ENCODE data around the gene SAMD13. TPM values are rescaled to one million over a fixed set of nuclear protein-coding genes. Genes with fewer than 3 reads are reported as not detected.

Gene SAMD13
- total and polyA plus RNA-seq, 2 donors (not counting 1 experiment from before 2014, with no cell fraction given): 0.42 TPM; not detected in 1

DNA sequence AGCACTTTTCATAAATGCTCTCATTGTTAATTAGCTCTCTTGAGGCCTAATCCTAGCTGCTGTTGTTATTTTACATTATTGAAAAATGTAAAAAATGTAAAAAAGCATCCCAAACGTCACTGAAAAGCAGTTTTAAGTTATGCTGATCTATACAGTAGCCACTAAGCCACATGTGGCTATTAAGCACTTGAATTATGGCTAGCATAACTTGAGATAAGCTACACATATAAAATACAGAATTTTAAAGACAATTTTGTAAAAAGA lies 78.3 kb downstream of the SAMD13 start:
- Histone ChIP-seq H3K4me2 (replicated peaks; ENCODE audit: low read depth, low read length, poor library complexity, severe bottlenecking) (no peak overlapping the region), H3K9me3 (ENCODE audit: control extremely low read depth in 1 of 3, control insufficient read depth in 2 of 3, insufficient read depth in 1 of 3, low read length in 2 of 3) (no peaks in the 10 kb centered on the region), H3K4me1 (ENCODE audit: control insufficient read depth in 2 of 2, insufficient read depth in 2 of 2, low read length in 2 of 2) (no peaks in the 10 kb centered on the region), H3K79me2 (ENCODE audit: control insufficient read depth, insufficient read depth, low read length) (no peaks in the 10 kb centered on the region), H3K27ac (ENCODE audit: low read length in 2 of 2) (no peak overlapping the region), H2AFZ (ENCODE audit: insufficient read depth, low read depth, low read length, poor library complexity, severe bottlenecking) (no peak overlapping the region), H3K36me3 (replicated peaks in 1 of 2; ENCODE audit: control extremely low read depth in 1 of 2, control insufficient read depth in 1 of 2, extremely low read depth in 1 of 2, insufficient read depth in 2 of 2, low read length in 1 of 2) (no peaks in the 10 kb centered on the region), H3K4me3 (ENCODE audit: control extremely low read depth in 1 of 5, extremely low read depth in 1 of 5, insufficient read depth in 1 of 5, low read depth in 2 of 5, low read length in 4 of 5) (no peak overlapping the region), H3K27me3 (replicated peaks in 1 of 4; ENCODE audit: control extremely low read depth in 1 of 4, control insufficient read depth in 3 of 4, insufficient read depth in 4 of 4, low read length in 3 of 4) (no peaks in the 10 kb centered on the region), H3K9ac (ENCODE audit: low read length) (no peak overlapping the region), H4K20me1 (ENCODE audit: control insufficient read depth, insufficient read depth, low read length, poor library complexity, severe bottlenecking) (no peaks in the 10 kb centered on the region)
- ChIA-PET POLR2A (no interaction called here), CTCF (interaction anchor here (1.2 kb wide), 1 partner anchor 376 kb away, joined by 3 read pairs; no protein-coding TSS in a partner anchor)
- TF ChIP-seq, protein P1, sequence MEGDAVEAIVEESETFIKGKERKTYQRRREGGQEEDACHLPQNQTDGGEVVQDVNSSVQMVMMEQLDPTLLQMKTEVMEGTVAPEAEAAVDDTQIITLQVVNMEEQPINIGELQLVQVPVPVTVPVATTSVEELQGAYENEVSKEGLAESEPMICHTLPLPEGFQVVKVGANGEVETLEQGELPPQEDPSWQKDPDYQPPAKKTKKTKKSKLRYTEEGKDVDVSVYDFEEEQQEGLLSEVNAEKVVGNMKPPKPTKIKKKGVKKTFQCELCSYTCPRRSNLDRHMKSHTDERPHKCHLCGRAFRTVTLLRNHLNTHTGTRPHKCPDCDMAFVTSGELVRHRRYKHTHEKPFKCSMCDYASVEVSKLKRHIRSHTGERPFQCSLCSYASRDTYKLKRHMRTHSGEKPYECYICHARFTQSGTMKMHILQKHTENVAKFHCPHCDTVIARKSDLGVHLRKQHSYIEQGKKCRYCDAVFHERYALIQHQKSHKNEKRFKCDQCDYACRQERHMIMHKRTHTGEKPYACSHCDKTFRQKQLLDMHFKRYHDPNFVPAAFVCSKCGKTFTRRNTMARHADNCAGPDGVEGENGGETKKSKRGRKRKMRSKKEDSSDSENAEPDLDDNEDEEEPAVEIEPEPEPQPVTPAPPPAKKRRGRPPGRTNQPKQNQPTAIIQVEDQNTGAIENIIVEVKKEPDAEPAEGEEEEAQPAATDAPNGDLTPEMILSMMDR (IDR thresholded peaks at IDR 0.05): no peak
- no peak for TF ChIP-seq EZH2 (IDR thresholded peaks at IDR 0.05; ENCODE audit: borderline replicate concordance, insufficient read depth, low read depth, low read length, poor library complexity, severe bottlenecking)
- intact Hi-C loops (cut with micrococcal nuclease): no loop called here
- Mint-ChIP-seq H3K27ac (no peak overlapping the region), H3K4me3 (no peak overlapping the region), H3K9me3 (ENCODE audit: insufficient read depth) (no peaks in the 10 kb centered on the region), H3K4me1 (no peaks in the 10 kb centered on the region), H3K27me3 (peaks cover 4% of the 10 kb centered on the region)
- ATAC-seq (ENCODE audit: low read depth): no peak
- DNase-seq: no peak
- WGBS (ENCODE audit: insufficient coverage): no CpG with 5 or more reads among the region's 1 CpG

DNA sequence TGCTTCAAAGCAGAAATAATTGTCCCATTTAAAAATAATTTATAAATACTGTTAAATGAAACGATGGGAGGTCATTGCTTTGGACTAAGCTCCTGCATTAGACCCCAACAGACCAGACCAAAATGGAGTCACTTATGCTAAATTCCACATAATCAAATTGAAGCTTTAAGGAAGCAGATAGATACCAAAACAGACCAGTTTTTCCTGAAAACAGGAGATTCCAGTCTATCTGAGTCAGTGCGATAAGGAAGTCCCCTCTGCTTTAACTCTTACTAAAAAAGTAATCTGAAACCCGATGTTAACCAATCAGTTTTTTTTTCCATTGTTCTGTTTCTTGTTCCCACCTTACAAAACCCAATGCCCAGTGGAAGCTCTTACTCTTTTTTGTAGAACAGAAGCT lies 80.6 kb downstream of the SAMD13 start:
- no peak overlapping the region for H3K27ac ChIP-seq (ENCODE audit: low read length in 2 of 2)
- no peaks in the 10 kb centered on the region for H3K27me3 ChIP-seq (replicated peaks in 1 of 4; ENCODE audit: control extremely low read depth in 1 of 4, control insufficient read depth in 3 of 4, insufficient read depth in 4 of 4, low read length in 3 of 4)
- H3K9me3 ChIP-seq (ENCODE audit: control extremely low read depth in 1 of 3, control insufficient read depth in 2 of 3, insufficient read depth in 1 of 3, low read length in 2 of 3): no peaks in the 10 kb centered on the region
- Mint-ChIP-seq H3K9me3 (ENCODE audit: insufficient read depth) (no peaks in the 10 kb centered on the region), H3K27me3 (no peaks in the 10 kb centered on the region), H3K27ac (no peak overlapping the region), H3K4me1 (no peaks in the 10 kb centered on the region), H3K4me3 (no peak overlapping the region)
- no peaks in the 10 kb centered on the region for H3K4me1 ChIP-seq (ENCODE audit: control insufficient read depth in 2 of 2, insufficient read depth in 2 of 2, low read length in 2 of 2)
- intact Hi-C loops (cut with micrococcal nuclease): no loop called here
- H3K79me2 ChIP-seq (ENCODE audit: control insufficient read depth, insufficient read depth, low read length): no peaks in the 10 kb centered on the region
- TF ChIP-seq, protein P1 (IDR thresholded peaks at IDR 0.05): no peak
- no peak for TF ChIP-seq EZH2 (IDR thresholded peaks at IDR 0.05; ENCODE audit: borderline replicate concordance, insufficient read depth, low read depth, low read length, poor library complexity, severe bottlenecking)
- H3K36me3 ChIP-seq (replicated peaks in 1 of 2; ENCODE audit: control extremely low read depth in 1 of 2, control insufficient read depth in 1 of 2, extremely low read depth in 1 of 2, insufficient read depth in 2 of 2, low read length in 1 of 2): no peaks in the 10 kb centered on the region
- H2AFZ ChIP-seq (ENCODE audit: insufficient read depth, low read depth, low read length, poor library complexity, severe bottlenecking): no peak overlapping the region
- no peaks in the 10 kb centered on the region for H4K20me1 ChIP-seq (ENCODE audit: control insufficient read depth, insufficient read depth, low read length, poor library complexity, severe bottlenecking)
- POLR2A ChIA-PET: no interaction called here
- H3K4me3 ChIP-seq (ENCODE audit: control extremely low read depth in 1 of 5, extremely low read depth in 1 of 5, insufficient read depth in 1 of 5, low read depth in 2 of 5, low read length in 4 of 5): no peak overlapping the region
- 86% methylated on average over 2 of the region's 3 CpGs for WGBS (ENCODE audit: insufficient coverage)
- ATAC-seq (ENCODE audit: low read depth) (no peak), DNase-seq (no peak)
- H3K9ac ChIP-seq (ENCODE audit: low read length): no peak overlapping the region
- CTCF ChIA-PET: interaction anchor here (1.7 kb wide), 1 partner anchor 51 kb away, joined by 4 read pairs; no protein-coding TSS in a partner anchor
- H3K4me2 ChIP-seq (replicated peaks; ENCODE audit: low read depth, low read length, poor library complexity, severe bottlenecking): no peak overlapping the region

Data from B cell (primary cell).